ENCODE results near the gene VTCN1. TPM values are rescaled to one million over a fixed set of nuclear protein-coding genes. Genes with fewer than 3 reads are reported as not detected.

VTCN1 gene
- total and polyA plus RNA-seq, 2 donors (not counting 3 experiments of a cell fraction or from before 2014, with no cell fraction given), result not detected

DNA sequence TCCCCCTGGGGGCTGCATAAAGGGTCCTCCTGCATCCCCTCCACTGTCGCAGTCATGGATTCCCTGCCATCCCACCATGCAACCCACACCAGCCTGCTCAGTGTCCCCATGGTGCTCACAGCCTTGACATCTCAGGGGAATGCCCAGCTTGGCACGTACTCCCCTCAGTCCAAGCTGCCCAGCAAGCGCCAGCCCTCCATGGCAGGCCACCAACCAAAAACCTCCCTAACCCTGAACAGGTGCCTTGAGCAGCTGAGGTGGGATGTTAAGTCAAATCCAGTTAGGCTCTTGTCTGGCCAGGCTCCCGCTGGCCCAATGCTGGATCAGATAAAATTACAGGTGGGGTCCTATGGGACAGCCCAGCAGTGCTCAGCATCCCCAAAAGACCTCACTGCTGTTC is 341 bp downstream of the VTCN1 start:
- no peak overlapping the region for H3K4me2 ChIP-seq (ENCODE audit: insufficient read depth, low read length)
- intact Hi-C loops (cut with micrococcal nuclease) (no loop called here), dilution Hi-C loops (cut with MboI; ENCODE audit: extremely low pct_ligation_motif_present, low sequenced_read_pairs) (no loop called here)
- no peaks in the 10 kb centered on the region for H4K20me1 ChIP-seq (replicated peaks; ENCODE audit: control insufficient read depth, extremely low read depth, insufficient read depth, low read length)
- no peak overlapping the region for H3K4me3 ChIP-seq (replicated peaks in 1 of 3; ENCODE audit: insufficient read depth in 1 of 3, low read depth in 1 of 3, low read length in 3 of 3)
- FAIRE-seq (no peak), DNase-seq (ENCODE audit: low read depth, low spot score) (no peak)
- no peaks in the 10 kb centered on the region for H3K27me3 ChIP-seq (ENCODE audit: control insufficient read depth in 2 of 2, insufficient read depth in 2 of 2, low read length in 2 of 2)
- no peak overlapping the region for H3K9ac ChIP-seq (replicated peaks; ENCODE audit: extremely low read depth, insufficient read depth, low read length)
- H3K79me2 ChIP-seq (ENCODE audit: control insufficient read depth, insufficient read depth, low read length), result no peaks in the 10 kb centered on the region
- H3K36me3 ChIP-seq (ENCODE audit: control insufficient read depth in 2 of 2, extremely low read depth in 1 of 2, insufficient read depth in 2 of 2, low read length in 2 of 2), result no peaks in the 10 kb centered on the region
- H3K27ac ChIP-seq (ENCODE audit: insufficient read depth, low read depth, low read length), result no peak overlapping the region
- no peaks in the 10 kb centered on the region for H3K9me3 ChIP-seq (replicated peaks; ENCODE audit: control insufficient read depth, insufficient read depth, low read length)
- H2AFZ ChIP-seq (ENCODE audit: low read depth, low read length), result no peak overlapping the region
- H3K9me1 ChIP-seq (replicated peaks; ENCODE audit: control insufficient read depth, extremely low read depth, insufficient read depth, low read length), result no peaks in the 10 kb centered on the region
- no peaks in the 10 kb centered on the region for H3K4me1 ChIP-seq (ENCODE audit: control insufficient read depth, extremely low read depth, insufficient read depth, low read length)
- ChIA-PET CTCF (no interaction called here), POLR2A (no interaction called here)
- TF ChIP-seq FOS (IDR thresholded peaks at IDR 0.05; ENCODE audit: borderline replicate concordance, insufficient read depth, low read length) (no peak), JUN (IDR thresholded peaks at IDR 0.05; ENCODE audit: borderline replicate concordance, insufficient read depth, insufficient read length, low read depth) (no peak), GATA2 (IDR thresholded peaks at IDR 0.05; ENCODE audit: insufficient read depth, insufficient read length, low read depth, low read length) (no peak)
- TF ChIP-seq, protein P1, sequence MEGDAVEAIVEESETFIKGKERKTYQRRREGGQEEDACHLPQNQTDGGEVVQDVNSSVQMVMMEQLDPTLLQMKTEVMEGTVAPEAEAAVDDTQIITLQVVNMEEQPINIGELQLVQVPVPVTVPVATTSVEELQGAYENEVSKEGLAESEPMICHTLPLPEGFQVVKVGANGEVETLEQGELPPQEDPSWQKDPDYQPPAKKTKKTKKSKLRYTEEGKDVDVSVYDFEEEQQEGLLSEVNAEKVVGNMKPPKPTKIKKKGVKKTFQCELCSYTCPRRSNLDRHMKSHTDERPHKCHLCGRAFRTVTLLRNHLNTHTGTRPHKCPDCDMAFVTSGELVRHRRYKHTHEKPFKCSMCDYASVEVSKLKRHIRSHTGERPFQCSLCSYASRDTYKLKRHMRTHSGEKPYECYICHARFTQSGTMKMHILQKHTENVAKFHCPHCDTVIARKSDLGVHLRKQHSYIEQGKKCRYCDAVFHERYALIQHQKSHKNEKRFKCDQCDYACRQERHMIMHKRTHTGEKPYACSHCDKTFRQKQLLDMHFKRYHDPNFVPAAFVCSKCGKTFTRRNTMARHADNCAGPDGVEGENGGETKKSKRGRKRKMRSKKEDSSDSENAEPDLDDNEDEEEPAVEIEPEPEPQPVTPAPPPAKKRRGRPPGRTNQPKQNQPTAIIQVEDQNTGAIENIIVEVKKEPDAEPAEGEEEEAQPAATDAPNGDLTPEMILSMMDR (IDR thresholded peaks at IDR 0.05; ENCODE audit: extremely low read depth in 1 of 2, insufficient read depth in 1 of 2, low read depth in 1 of 2, low read length in 2 of 2), result no peak
- BruUV-seq (replicated peaks), result no TSS peak

DNA sequence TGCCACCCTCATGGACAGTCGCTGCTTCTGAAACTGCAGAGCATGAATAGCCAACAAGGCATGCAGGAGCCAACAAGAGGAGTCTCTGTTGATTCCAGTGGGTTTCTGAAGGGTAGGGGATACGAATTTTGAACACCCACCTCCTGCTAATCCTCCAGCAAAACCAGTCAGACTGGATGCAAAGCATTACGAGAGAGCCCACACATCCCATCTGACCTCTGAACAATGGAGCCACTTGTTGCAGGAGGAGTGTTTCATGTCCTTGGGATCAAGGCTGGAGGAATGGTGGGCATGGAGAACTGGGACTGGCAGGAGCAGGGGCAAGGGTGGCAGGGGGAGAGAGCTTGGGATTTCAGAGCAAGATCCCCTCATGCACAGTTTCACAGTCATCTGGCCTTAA is 1.6 kb downstream of the VTCN1 start:
- Histone ChIP-seq H3K9ac (replicated peaks; ENCODE audit: extremely low read depth, insufficient read depth, low read length) (no peak overlapping the region), H2AFZ (ENCODE audit: low read depth, low read length) (no peak overlapping the region), H3K4me2 (ENCODE audit: insufficient read depth, low read length) (no peak overlapping the region), H3K27ac (ENCODE audit: insufficient read depth, low read depth, low read length) (no peak overlapping the region), H3K27me3 (ENCODE audit: control insufficient read depth in 2 of 2, insufficient read depth in 2 of 2, low read length in 2 of 2) (no peaks in the 10 kb centered on the region), H4K20me1 (replicated peaks; ENCODE audit: control insufficient read depth, extremely low read depth, insufficient read depth, low read length) (no peaks in the 10 kb centered on the region), H3K79me2 (ENCODE audit: control insufficient read depth, insufficient read depth, low read length) (no peaks in the 10 kb centered on the region), H3K9me1 (replicated peaks; ENCODE audit: control insufficient read depth, extremely low read depth, insufficient read depth, low read length) (no peaks in the 10 kb centered on the region), H3K9me3 (replicated peaks; ENCODE audit: control insufficient read depth, insufficient read depth, low read length) (no peaks in the 10 kb centered on the region), H3K4me1 (ENCODE audit: control insufficient read depth, extremely low read depth, insufficient read depth, low read length) (no peaks in the 10 kb centered on the region), H3K4me3 (replicated peaks in 1 of 3; ENCODE audit: insufficient read depth in 1 of 3, low read depth in 1 of 3, low read length in 3 of 3) (no peak overlapping the region), H3K36me3 (ENCODE audit: control insufficient read depth in 2 of 2, extremely low read depth in 1 of 2, insufficient read depth in 2 of 2, low read length in 2 of 2) (no peaks in the 10 kb centered on the region)
- POLR2A ChIA-PET, result no interaction called here
- CTCF ChIA-PET, result no interaction called here
- dilution Hi-C loops (cut with MboI; ENCODE audit: extremely low pct_ligation_motif_present, low sequenced_read_pairs) (no loop called here), intact Hi-C loops (cut with micrococcal nuclease) (no loop called here)
- no TSS peak for BruUV-seq (replicated peaks)
- TF ChIP-seq GATA2 (IDR thresholded peaks at IDR 0.05; ENCODE audit: insufficient read depth, insufficient read length, low read depth, low read length), result no peak
- TF ChIP-seq, protein P2, sequence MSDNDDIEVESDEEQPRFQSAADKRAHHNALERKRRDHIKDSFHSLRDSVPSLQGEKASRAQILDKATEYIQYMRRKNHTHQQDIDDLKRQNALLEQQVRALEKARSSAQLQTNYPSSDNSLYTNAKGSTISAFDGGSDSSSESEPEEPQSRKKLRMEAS (IDR thresholded peaks at IDR 0.05; ENCODE audit: insufficient read depth, insufficient read length), result no peak
- TF ChIP-seq, protein P1 (IDR thresholded peaks at IDR 0.05; ENCODE audit: extremely low read depth in 1 of 2, insufficient read depth in 1 of 2, low read depth in 1 of 2, low read length in 2 of 2), result no peak
- TF ChIP-seq JUN (IDR thresholded peaks at IDR 0.05; ENCODE audit: borderline replicate concordance, insufficient read depth, insufficient read length, low read depth), result no peak
- TF ChIP-seq POLR2AphosphoS5 (IDR thresholded peaks at IDR 0.05; ENCODE audit: insufficient read depth, low read depth, low read length), result no peak
- TF ChIP-seq MYC (IDR thresholded peaks at IDR 0.05; ENCODE audit: low read depth, low read length), result no peak
- no peak for TF ChIP-seq POLR2A (IDR thresholded peaks at IDR 0.05; ENCODE audit: low read depth, low read length)
- no peak for TF ChIP-seq EZH2 (IDR thresholded peaks at IDR 0.05; ENCODE audit: borderline replicate concordance, low read depth, low read length, severe bottlenecking)
- TF ChIP-seq FOS (IDR thresholded peaks at IDR 0.05; ENCODE audit: borderline replicate concordance, insufficient read depth, low read length), result no peak
- DNase-seq (ENCODE audit: low read depth, low spot score) (no peak), FAIRE-seq (no peak)
